IPS-NIHi7 (cell line): ENCODE data around the gene FUT4.
"Not testable (repeated sequence)": the region's sequence is repeated elsewhere in the genome, so short reads cannot be mapped to it uniquely, and the experiment has no call there.

Source experiments
- DNase-seq: peaks from one replicate; pipeline ENCODE4 v3.0.0; 2012; ENCODE audit warnings: mixed read lengths; ENCODE audit errors: extremely low spot score

Gene FUT4

GRCh38 chr11:94543695-94544645 is at the start of gene FUT4:
FUT4 (plus strand) TSS chr11:94543921; CDS start chr11:94544134, 213 bp downstream.
- DNase-seq = peak; percentile 91

GRCh38 chr11:94494126-94494680 is 49.5 kb upstream of the FUT4 start:
- peak; percentile 62 for DNase-seq

- DNase-seq = no peak
Measured at GRCh38 chr11:94500181-94500580, 43.5 kb upstream of the FUT4 start.

GRCh38 chr11:94501522-94501921 is 42.2 kb upstream of the FUT4 start:
- no peak for DNase-seq

- DNase-seq = peak; percentile 26
Measured at GRCh38 chr11:94504689-94505293, 38.9 kb upstream of the FUT4 start.

- DNase-seq = not testable (repeated sequence)
Measured at GRCh38 chr11:94506513-94506912, 37.2 kb upstream of the FUT4 start.

- no peak for DNase-seq
Measured at GRCh38 chr11:94507485-94507884, 36.2 kb upstream of the FUT4 start.

- peak; percentile 91 for DNase-seq
Measured at GRCh38 chr11:94511932-94512781, 31.6 kb upstream of the FUT4 start, which contains the start of gene C11orf97. C11orf97 (plus strand) TSS chr11:94512461; CDS start chr11:94512529, 68 bp downstream.

GRCh38 chr11:94513091-94513490 is 30.6 kb upstream of the FUT4 start:
- DNase-seq = no peak

- no peak for DNase-seq
Measured at GRCh38 chr11:94515398-94515797, 28.3 kb upstream of the FUT4 start.

- no peak for DNase-seq
Measured at GRCh38 chr11:94516725-94517124, 27.0 kb upstream of the FUT4 start.

GRCh38 chr11:94518300-94518699 is 25.4 kb upstream of the FUT4 start:
- no peak for DNase-seq

- DNase-seq = no peak
Measured at GRCh38 chr11:94519478-94520084, 24.1 kb upstream of the FUT4 start.

GRCh38 chr11:94521684-94522083 is 22.0 kb upstream of the FUT4 start:
- peak; percentile 37 for DNase-seq

- DNase-seq = no peak
Measured at GRCh38 chr11:94524341-94524740, 19.4 kb upstream of the FUT4 start.

GRCh38 chr11:94525546-94526324 is 18.0 kb upstream of the FUT4 start:
- DNase-seq = no peak

- no peak for DNase-seq
Measured at GRCh38 chr11:94526645-94527438, 16.9 kb upstream of the FUT4 start.

- no peak for DNase-seq
Measured at GRCh38 chr11:94528551-94528950, 15.2 kb upstream of the FUT4 start.

- no peak for DNase-seq
Measured at GRCh38 chr11:94532211-94532610, 11.5 kb upstream of the FUT4 start.

GRCh38 chr11:94533206-94533605 is 10.5 kb upstream of the FUT4 start:
- no peak for DNase-seq
